DOHH2 (cell line): ENCODE results near the gene SOWAHA.

ENCODE experiments used
- H3F3A ChIP-seq: fragments of 200-600 bp; sonication (generic), shearing (Covaris generic); 2 replicates; pipeline ENCODE4 v1.6.0; 2016; ENCODE audit warnings: antibody characterized with exemption, mild to moderate bottlenecking; ENCODE audit not compliant: control insufficient read depth, insufficient read depth
- H3K27ac ChIP-seq: fragments of 200-600 bp; sonication (generic); 2 replicates; pipeline ENCODE4 v1.5.1; 2014; ENCODE audit warnings: low read depth, mild to moderate bottlenecking, low read length, moderate library complexity
- H3K27me3 ChIP-seq: fragments of 200-600 bp; sonication (generic); 2 replicates; pipeline ENCODE4 v1.6.1; 2014; ENCODE audit warnings: mild to moderate bottlenecking, low read length, mixed read lengths; ENCODE audit not compliant: control insufficient read depth
- H3K36me3 ChIP-seq: fragments of 200-600 bp; sonication (generic); 2 replicates; pipeline ENCODE4 v1.6.1; 2014; ENCODE audit warnings: mild to moderate bottlenecking, low read length, moderate library complexity, mixed read lengths; ENCODE audit not compliant: control insufficient read depth
- H3K4me1 ChIP-seq: fragments of 200-600 bp; sonication (generic); 2 replicates; pipeline ENCODE4 v1.6.1; 2014; ENCODE audit warnings: mild to moderate bottlenecking, low read length, mixed read lengths; ENCODE audit not compliant: control insufficient read depth
- H3K4me2 ChIP-seq: fragments of 200-600 bp; sonication (generic); 2 replicates; pipeline ENCODE4 v1.6.0; 2014; ENCODE audit warnings: mild to moderate bottlenecking, low read length, moderate library complexity
- H3K4me3 ChIP-seq: fragments of 200-600 bp; sonication (generic); 2 replicates; pipeline ENCODE4 v1.5.1; 2014; ENCODE audit warnings: mild to moderate bottlenecking, low read length, mixed read lengths
- H3K79me2 ChIP-seq: fragments of 200-600 bp; sonication (generic); 2 replicates; pipeline ENCODE4 v1.6.1; 2014; ENCODE audit warnings: mild to moderate bottlenecking, low read length, mixed read lengths; ENCODE audit not compliant: control insufficient read depth
- H3K9me2 ChIP-seq: fragments of 200-600 bp; sonication (generic); replicated peaks from 2 replicates; pipeline ENCODE4 v1.6.1; 2014; ENCODE audit warnings: mild to moderate bottlenecking, low read length, mixed read lengths; ENCODE audit not compliant: control insufficient read depth
- H3K9me3 ChIP-seq: fragments of 200-600 bp; sonication (generic); 2 replicates; pipeline ENCODE4 v1.6.1; 2014; ENCODE audit warnings: antibody characterized with exemption, low read length, mixed read lengths; ENCODE audit not compliant: control insufficient read depth, insufficient read depth
- H4K20me1 ChIP-seq: fragments of 200-600 bp; sonication (generic); 2 replicates; pipeline ENCODE4 v1.6.0; 2014; ENCODE audit warnings: low read depth, mild to moderate bottlenecking, antibody characterized with exemption, low read length, moderate library complexity; ENCODE audit not compliant: control insufficient read depth, insufficient read depth
- EZH2phosphoT487 ChIP-seq: fragments of 200-600 bp; sonication (generic); IDR thresholded peaks from 2 replicates; pipeline ENCODE4 v1.6.1; 2017; ENCODE audit warnings: borderline replicate concordance, mild to moderate bottlenecking, antibody characterized with exemption, low read length, moderate library complexity, mixed read lengths
- TF ChIP-seq, protein P1 (sequence below): fragments of 200-600 bp; sonication (generic); IDR thresholded peaks from one replicate; pipeline ENCODE4 v1.5.1; 2014; ENCODE audit warnings: antibody characterized with exemption, mild to moderate bottlenecking, low read depth, low read length; ENCODE audit not compliant: poor library complexity, severe bottlenecking

SOWAHA gene

DNA sequence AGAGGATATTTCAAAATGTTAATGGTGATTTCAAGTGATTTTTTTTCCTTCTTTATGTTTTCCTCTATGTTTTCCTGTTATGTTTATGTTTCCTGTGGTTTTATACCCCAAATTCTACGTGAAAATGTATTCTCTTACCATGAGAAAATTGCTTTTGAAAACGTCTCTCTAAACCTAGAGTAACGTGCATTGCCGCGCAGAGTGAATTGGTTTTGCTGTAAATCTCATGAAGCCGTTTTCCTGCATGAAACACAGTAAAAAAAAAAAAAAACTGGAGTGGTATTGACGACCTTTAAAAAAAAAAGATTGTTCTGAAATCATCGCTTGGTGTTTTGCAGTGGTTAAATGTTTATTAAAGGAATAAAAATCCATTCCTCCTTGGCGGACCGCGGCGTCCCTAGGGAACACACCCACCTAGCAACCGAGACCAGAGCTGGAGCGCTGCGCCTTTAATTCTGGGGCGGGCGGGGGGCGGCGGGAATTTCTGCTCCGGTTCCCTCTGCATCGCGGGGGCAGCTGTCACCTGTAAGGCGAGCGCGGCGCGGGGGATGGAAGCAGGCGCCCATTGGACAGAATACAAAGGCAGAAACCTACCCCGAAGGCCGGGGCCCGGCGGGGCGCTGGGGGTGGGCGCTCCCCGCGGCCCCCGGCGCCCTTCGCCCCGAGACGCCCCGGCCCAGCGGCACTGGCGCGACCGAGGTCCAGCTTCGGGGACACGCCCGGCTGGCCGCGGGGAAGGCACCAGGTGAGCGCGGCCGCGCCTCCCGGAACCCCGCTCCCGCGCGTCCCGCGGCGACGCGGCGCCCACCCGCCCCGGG, at the start of gene SOWAHA:
SOWAHA (plus strand) TSS at position 522 of the 818 bp plus-strand sequence. CDS start 320 bp downstream, outside the sequence.
- H4K20me1 ChIP-seq = no peaks in the 10 kb centered on the region
- no peaks in the 10 kb centered on the region for H3K9me3 ChIP-seq
- H3K27ac ChIP-seq = no peak within 1 kb of the TSS
- peaks cover 5% of the 10 kb centered on the region; the same call in 1 of the 2 replicates for H3F3A ChIP-seq
- 0 out of 2 replicates have a peak, but pooled peaks cover 3% of the 10 kb centered on the region for H3K4me1 ChIP-seq
- no peaks in the 10 kb centered on the region for H3K9me2 ChIP-seq
- no peaks in the 10 kb centered on the region for H3K79me2 ChIP-seq
- peak within 1 kb of the TSS; percentile 25; the same call in 1 of the 2 replicates for H3K4me2 ChIP-seq
- no peak within 1 kb of the TSS for H3K4me3 ChIP-seq
- H3K36me3 ChIP-seq = no peaks in the 10 kb centered on the region
- TF ChIP-seq, protein P1, sequence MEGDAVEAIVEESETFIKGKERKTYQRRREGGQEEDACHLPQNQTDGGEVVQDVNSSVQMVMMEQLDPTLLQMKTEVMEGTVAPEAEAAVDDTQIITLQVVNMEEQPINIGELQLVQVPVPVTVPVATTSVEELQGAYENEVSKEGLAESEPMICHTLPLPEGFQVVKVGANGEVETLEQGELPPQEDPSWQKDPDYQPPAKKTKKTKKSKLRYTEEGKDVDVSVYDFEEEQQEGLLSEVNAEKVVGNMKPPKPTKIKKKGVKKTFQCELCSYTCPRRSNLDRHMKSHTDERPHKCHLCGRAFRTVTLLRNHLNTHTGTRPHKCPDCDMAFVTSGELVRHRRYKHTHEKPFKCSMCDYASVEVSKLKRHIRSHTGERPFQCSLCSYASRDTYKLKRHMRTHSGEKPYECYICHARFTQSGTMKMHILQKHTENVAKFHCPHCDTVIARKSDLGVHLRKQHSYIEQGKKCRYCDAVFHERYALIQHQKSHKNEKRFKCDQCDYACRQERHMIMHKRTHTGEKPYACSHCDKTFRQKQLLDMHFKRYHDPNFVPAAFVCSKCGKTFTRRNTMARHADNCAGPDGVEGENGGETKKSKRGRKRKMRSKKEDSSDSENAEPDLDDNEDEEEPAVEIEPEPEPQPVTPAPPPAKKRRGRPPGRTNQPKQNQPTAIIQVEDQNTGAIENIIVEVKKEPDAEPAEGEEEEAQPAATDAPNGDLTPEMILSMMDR = no peak
- peak; percentile 77 for TF ChIP-seq EZH2phosphoT487
- peaks cover 28% of the 10 kb centered on the region for H3K27me3 ChIP-seq

- no peak overlapping the region for H3K4me2 ChIP-seq
- no peak overlapping the region for H3K27ac ChIP-seq
- TF ChIP-seq, protein P1 = no peak
- no peak for TF ChIP-seq EZH2phosphoT487
- H3K9me2 ChIP-seq = no peaks in the 10 kb centered on the region
- H3K79me2 ChIP-seq = no peaks in the 10 kb centered on the region
- H3K27me3 ChIP-seq = peaks cover 4% of the 10 kb centered on the region
- H3K4me1 ChIP-seq = no peaks in the 10 kb centered on the region
- no peaks in the 10 kb centered on the region for H3F3A ChIP-seq
- H3K4me3 ChIP-seq = no peak overlapping the region
- H3K36me3 ChIP-seq = no peaks in the 10 kb centered on the region
- no peaks in the 10 kb centered on the region for H4K20me1 ChIP-seq
- H3K9me3 ChIP-seq = no peaks in the 10 kb centered on the region
Observed at GRCh38 chr5:132764051-132764450, 49.1 kb upstream of the SOWAHA start.

- H3K9me3 ChIP-seq = no peaks in the 10 kb centered on the region
- H3K4me1 ChIP-seq = no peaks in the 10 kb centered on the region
- peaks cover 4% of the 10 kb centered on the region for H3K27me3 ChIP-seq
- no peaks in the 10 kb centered on the region for H3K79me2 ChIP-seq
- H3K9me2 ChIP-seq = no peaks in the 10 kb centered on the region
- H3K36me3 ChIP-seq = no peaks in the 10 kb centered on the region
- no peaks in the 10 kb centered on the region for H3F3A ChIP-seq
- no peak overlapping the region for H3K27ac ChIP-seq
- no peaks in the 10 kb centered on the region for H4K20me1 ChIP-seq
- H3K4me3 ChIP-seq = no peak overlapping the region
- TF ChIP-seq, protein P1 = no peak
- TF ChIP-seq EZH2phosphoT487 = no peak
- no peak overlapping the region for H3K4me2 ChIP-seq
Observed at GRCh38 chr5:132764671-132765238, 48.3 kb upstream of the SOWAHA start.
